GM12875 (cell line): ENCODE results near the gene PODXL2.
"Not testable (repeated sequence)": the region's sequence is repeated elsewhere in the genome, so short reads cannot be mapped to it uniquely, and the experiment has no call there.

Experiments
- H3K4me3 ChIP-seq: one replicate; pipeline ENCODE4 v1.5.1; 2011; ENCODE audit warnings: low read depth, low read length, control low read depth
- TF ChIP-seq, protein P1 (sequence below): IDR thresholded peaks from 2 replicates; pipeline ENCODE4 v1.5.1; 2011; ENCODE audit warnings: low read depth, mild to moderate bottlenecking, control low read depth, inconsistent platforms, low read length, moderate library complexity, borderline replicate concordance; ENCODE audit not compliant: insufficient read depth

The PODXL2 gene

DNA sequence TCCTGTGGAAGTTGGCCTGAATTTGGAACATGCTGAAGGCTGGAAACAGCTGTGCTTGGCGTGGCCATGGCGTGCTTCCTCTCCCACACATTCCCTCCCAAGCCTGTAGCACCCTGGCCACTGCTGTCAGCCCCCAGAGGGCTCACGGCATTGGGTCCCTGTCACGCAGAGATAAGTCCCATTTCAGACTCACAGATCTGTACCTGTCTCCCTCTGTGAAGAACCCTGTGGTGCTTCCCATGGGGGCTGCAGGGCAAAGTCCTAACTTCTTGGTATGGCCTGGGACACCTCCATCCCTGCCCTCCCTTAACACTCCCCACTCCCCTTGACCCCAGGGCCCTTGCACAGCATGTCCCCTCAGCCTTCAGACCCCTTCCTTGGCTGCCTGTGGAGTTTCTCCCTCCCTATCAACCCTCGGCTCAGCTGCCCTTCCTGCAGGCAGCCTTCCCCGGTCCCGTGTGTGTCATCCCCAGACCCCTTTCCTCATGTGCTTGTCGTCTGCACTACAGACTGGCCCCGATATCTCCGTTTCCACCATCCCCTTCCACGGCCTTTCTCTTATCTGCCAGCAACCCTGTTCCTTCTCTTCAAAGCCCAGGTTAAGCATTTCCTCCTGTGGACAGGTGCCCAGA lies 72.4 kb downstream of the PODXL2 start:
- no peak overlapping the region for H3K4me3 ChIP-seq
- TF ChIP-seq, protein P1, sequence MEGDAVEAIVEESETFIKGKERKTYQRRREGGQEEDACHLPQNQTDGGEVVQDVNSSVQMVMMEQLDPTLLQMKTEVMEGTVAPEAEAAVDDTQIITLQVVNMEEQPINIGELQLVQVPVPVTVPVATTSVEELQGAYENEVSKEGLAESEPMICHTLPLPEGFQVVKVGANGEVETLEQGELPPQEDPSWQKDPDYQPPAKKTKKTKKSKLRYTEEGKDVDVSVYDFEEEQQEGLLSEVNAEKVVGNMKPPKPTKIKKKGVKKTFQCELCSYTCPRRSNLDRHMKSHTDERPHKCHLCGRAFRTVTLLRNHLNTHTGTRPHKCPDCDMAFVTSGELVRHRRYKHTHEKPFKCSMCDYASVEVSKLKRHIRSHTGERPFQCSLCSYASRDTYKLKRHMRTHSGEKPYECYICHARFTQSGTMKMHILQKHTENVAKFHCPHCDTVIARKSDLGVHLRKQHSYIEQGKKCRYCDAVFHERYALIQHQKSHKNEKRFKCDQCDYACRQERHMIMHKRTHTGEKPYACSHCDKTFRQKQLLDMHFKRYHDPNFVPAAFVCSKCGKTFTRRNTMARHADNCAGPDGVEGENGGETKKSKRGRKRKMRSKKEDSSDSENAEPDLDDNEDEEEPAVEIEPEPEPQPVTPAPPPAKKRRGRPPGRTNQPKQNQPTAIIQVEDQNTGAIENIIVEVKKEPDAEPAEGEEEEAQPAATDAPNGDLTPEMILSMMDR = no peak

GRCh38 chr3:127702151-127702578 lies 73.2 kb downstream of the PODXL2 start:
- no peak overlapping the region for H3K4me3 ChIP-seq
- TF ChIP-seq, protein P1 = no peak

GRCh38 chr3:127704840-127705239 lies 75.9 kb downstream of the PODXL2 start:
- H3K4me3 ChIP-seq = not testable (repeated sequence)

GRCh38 chr3:127706312-127706711 lies 77.3 kb downstream of the PODXL2 start:
- no peak overlapping the region for H3K4me3 ChIP-seq
- TF ChIP-seq, protein P1 = no peak

DNA sequence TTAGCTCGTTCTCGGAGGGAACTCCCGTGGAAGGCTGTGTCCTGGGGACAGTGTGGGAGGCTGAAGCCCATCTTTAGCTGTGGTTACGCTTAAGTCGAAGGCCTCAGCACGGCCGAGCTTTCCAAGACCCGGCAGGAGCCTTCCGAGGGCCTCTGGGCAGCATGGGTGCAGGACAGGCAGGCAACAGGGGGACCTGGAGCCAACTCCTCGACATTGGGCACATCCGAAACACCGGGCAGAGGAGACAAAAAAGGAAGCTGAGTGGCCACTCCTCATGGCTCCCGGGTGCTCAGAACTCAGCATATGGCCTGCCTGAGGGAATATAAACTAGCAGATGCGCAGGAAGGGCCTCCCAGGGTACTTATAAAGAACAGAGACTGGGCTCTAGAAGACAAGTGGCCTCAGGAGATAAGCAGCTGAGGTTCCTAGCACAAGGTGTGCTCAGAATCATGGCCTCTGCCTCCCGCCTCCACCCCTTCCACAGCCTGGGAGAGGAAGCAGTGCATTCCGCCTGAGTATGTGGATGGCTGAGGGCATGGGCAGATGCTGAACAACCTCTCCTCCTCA lies 77.9 kb downstream of the PODXL2 start:
- TF ChIP-seq, protein P1 = no peak
- H3K4me3 ChIP-seq = no peak overlapping the region

- H3K4me3 ChIP-seq = no peak overlapping the region
- TF ChIP-seq, protein P1 = no peak
Observed at GRCh38 chr3:127707851-127708411, 78.9 kb downstream of the PODXL2 start.

DNA sequence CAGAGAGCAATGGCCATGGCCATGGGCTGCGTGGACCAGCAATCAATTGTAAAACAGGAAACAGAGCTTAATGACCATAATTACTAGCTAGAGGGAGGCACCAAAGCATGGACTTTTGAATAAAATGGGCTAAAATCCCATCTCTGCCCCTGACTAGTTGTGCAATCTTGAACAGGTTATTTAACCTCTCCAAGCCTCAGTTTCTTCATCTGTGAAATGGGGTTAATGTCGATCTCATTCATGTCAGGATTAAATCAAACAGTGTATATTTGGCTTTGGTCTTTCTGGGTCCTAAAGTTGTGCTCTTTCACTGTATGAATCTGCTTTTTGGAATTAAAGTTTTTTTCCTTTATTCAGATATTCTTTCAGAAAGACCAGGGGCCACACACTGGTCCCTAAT lies 79.9 kb downstream of the PODXL2 start:
- H3K4me3 ChIP-seq = no peak overlapping the region
- TF ChIP-seq, protein P1 = no peak
